CD4-positive, alpha-beta T cell treated with Interleukin-10 for 1 hour (primary cell): ENCODE measurements around the gene KRT79.
"Not testable (repeated sequence)": the region's sequence is repeated elsewhere in the genome, so short reads cannot be mapped to it uniquely, and the experiment has no call there.

Experiments
- DNase-seq: peaks from one replicate; pipeline ENCODE4 v3.0.0-alpha.2; 2020

The KRT79 gene

DNA sequence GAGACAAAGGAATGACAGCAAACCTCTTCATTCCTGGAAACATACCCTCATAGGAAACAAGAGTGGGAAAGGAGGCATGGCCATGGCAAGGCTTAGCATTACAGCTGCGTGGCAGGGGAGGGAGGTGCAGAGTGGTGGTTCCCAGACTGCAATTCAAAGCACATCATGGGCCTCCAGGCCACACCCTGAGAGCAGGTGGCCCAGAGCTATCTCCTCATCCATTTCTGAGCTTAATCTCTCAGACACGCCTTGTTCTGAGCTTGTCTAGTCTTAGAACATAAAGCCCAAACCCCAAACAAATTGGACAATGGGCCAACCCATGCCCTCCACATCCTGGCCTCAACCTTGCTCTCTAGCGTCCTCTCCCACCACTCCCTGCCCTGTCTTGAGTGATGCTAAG lies 32.3 kb downstream of the KRT79 start:
- no peak for DNase-seq

- no peak for DNase-seq
Observed at GRCh38 chr12:52800259-52800917, 33.7 kb downstream of the KRT79 start.

DNA sequence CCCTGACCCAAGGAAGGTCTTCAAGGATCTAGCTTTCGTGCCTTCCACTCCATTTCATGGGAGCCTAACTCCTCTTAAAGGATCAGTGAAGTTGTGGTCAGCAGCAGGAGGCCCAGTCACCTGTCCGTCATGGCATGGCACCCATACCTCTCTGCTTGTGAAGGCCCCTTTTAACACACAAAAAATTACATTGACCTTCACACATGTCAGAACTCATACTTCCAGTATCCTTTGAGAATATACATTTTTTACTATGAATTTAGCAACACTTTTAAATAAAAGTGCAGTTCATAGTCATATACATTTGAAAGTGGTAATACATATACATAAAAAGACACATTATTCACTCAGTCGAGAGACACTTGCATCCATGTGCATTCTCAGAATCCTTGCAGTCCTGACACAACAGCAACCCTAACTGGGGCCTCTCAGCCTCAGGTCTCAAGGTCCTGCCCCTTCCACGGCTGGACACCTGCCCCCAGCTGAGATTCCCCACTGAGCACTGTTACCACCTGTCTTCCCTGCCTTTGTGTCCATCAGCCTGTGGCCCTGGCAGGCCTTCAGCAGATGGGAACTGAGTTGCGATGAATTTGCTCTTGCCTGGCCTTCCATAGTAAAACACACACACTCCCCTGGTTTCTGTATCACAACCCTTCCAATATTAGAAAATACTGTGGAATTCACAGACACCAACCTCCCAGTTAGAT lies 34.5 kb downstream of the KRT79 start:
- no peak for DNase-seq

- no peak for DNase-seq
Observed at GRCh38 chr12:52798671-52799504, 35.2 kb downstream of the KRT79 start.

DNA sequence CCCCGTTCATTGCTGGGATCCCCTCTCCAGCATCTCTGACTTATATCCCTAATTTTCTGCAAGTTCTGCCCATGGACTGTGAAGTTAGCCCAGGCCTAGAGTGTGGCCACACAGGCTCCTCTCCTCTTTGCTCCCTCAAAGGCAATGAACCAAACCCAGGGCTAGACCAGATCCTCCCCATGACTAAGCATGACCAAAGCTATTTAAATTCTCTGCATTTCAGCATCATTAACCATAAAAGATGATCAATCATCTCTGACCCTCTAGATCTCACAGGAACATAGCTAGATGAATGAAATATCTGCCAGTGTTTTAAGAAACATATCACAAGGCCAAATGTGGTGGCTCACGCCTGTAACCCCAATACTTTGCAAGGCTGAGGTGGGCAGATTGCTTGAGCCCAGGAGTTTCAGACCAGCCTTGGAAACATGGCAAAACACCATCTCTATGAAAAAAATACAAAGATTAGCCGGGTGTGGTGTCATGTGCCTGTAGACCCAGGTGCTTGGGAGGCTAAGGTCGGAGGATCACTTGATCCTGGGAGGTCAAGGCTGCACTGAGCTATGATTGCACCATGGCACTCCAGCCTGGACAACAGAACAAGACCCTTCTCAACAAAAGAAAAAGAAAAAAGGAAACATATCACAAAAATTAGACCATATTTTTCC lies 36.0 kb downstream of the KRT79 start:
- DNase-seq, result no peak

GRCh38 chr12:52797529-52797894 lies 36.6 kb downstream of the KRT79 start:
- no peak for DNase-seq

DNA sequence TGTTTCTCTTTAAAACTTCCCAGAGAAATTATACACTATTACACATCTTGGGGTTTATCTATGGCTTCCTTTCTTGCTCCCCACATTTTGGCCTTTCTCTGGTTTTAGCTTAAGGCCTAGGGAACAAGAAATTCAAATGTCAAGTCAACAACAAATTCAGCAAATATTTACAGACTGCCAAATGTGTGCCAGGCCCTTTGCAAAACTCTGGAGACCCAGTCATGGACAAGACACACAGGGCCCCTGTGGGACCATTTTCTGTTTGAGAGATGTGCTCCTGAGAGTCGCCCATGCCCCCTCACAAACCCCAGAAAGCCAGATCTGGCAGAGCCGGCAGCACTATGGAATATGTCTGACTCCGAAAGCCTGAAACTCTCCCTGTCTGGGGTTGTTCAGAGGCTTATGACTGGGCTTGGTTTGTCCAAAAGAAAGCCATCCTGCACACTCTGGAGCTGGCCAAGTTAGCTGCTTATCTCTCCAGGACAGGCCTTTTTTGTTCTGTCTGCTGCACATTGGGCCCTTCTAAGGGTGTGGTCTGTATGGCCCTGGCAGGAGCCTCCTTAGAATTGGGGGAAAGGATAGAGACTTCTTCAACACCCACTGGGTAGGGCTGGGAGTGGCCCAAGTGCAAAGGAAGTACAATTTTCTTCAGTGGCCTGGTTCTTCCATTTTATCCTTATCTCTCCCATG lies 37.1 kb downstream of the KRT79 start:
- no peak for DNase-seq

GRCh38 chr12:52796429-52796794 lies 37.7 kb downstream of the KRT79 start:
- no peak for DNase-seq

DNA sequence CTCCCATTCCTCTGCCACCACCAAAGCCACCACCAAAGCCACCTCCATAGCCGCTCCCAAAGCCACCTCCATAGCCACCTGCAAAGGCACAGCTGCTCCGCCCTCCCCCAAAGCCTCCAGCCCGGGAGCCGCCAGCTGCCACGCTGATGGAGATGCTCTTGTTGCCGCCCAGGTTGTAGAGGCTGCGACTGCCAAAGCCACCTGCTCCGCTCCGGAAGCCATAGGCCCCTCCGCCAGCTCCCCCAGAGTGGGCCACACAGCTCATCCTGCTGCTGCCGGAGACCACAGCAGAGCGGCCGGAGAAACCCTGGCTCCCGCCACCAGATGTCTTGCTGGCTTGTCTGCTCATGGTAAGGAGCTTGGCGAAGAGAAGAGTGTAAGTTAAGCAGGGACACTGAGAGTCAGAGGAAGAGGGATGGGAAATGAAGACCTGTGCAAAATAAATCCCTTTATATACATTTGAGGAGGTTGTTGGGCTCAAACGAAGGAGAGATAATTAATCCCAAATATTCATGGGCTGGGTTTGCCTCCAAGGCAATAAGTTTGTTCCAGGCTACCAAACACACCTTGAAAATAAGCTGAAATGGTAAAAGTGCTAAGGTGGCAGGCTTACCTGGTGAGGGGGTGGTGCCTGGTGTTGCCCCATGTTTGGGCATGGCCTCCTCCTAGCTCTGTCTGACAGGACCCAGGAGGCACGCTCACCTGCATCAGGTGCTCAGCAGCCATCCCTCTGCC lies 38.2 kb downstream of the KRT79 start, which contains the start of gene KRT3:
KRT3 (minus strand) TSS at position 424 of the 735 bp plus-strand sequence; CDS start at position 349, 75 bp downstream.
- no peak for DNase-seq

DNA sequence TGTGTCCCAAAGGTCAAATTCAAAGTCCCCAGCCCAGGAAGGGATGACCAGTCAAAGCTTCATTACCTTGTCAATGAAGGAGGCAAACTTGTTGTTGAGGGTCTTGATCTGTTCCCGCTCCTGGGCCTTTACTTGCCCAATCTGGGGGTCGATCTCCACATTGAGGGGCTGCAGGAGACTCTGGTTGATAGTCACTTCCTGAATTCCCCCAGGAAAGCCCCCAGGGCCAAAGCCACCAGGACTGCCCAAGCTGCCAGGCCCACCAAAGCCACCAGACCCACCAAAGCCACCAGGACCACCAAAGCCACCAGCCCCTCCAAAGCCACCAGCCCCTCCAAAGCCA lies 38.8 kb downstream of the KRT79 start:
- DNase-seq, result not testable (repeated sequence)

GRCh38 chr12:52794479-52795331 lies 39.4 kb downstream of the KRT79 start:
- DNase-seq, result no peak

- DNase-seq, result no peak
Observed at GRCh38 chr12:52792185-52793029, 41.7 kb downstream of the KRT79 start.

GRCh38 chr12:52791271-52792184 lies 42.6 kb downstream of the KRT79 start:
- no peak for DNase-seq

DNA sequence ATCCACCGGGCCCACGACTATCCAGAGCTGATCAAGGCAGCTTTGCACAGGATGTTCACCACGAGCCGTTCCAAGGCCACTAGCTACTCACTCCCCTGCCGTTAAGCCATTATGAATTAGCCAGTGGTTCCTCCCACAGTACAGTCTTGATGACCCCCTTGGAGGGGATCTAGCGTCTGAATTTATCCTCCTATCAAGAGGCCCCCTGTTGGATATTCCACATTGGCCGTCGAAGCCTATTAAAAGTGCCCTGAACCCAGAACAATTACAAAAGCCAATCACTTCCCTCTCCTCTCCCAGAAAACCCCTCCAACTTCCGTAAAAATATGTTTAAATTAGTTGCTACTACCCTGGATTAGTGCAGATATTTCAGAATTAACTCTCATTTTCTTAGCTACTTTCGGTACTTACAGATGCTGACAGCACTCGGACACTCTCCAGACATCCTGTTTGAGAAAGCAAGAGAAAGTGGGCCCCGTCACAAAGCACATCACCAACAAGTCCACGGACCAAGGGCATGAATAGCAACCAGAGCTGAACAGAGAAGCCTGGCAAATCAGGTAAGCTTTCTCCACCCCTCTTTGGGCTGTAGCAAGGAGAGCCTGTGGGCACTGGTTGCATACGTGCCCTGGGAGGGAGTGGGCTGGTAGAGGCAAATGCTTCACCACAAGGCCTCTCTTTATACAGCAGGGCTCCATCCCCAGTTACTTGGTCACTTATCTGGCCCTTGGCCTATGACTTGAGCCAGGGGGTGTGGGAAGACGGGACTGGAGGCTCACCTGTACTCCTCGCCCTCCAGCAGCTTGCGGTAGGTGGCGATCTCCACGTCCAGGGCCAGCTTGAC lies 43.5 kb downstream of the KRT79 start:
- no peak for DNase-seq

GRCh38 chr12:52789637-52790426 lies 44.3 kb downstream of the KRT79 start:
- no peak for DNase-seq

DNA sequence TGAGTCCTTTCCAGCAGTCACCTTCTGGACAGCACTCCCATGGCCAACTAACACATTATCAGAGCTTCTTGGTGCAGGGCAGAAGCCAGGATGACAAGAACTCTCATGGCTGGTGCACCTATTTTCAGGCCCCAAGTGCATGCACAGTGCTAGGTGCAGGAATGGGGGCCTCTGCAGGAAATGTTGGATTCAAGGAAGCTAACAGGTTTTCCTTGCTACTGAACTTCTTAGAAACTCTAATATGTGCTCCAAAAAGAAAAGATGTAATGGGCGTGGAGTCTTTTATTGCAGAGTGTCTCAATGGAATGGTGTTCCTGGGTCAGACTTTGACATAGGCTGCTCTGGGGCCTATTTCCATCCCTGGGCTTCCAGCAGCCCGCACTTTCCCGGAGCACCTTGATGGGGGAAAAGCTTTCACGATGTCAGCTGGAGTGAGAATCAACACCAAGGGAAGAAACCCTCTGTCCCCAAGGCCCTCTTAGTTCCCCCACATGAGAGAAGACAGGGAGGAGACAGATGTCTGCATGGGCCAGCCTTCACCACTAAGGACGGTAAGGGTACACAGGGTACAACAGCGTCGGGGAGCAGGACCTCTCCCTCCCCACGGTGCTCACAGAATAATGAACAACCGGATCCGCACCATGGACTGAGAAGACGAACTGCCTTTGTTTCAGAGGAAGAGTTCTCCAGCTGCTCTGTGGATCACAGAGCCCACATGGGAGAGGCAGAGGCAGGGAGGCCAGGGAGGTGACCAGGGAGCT lies 45.1 kb downstream of the KRT79 start:
- DNase-seq, result no peak
